ENCODE data around the gene FBXL19. TPM values are rescaled to one million over a fixed set of nuclear protein-coding genes. Genes with fewer than 3 reads are reported as not detected.

Gene FBXL19
- total and polyA plus RNA-seq, 2 of the 13 experiments (the other 11 are each of a cell fraction or from before 2014, with no cell fraction given) = 6.0 to 13.7 TPM

GRCh38 chr16:30996324-30996984 lies 73.1 kb downstream of the FBXL19 start (continued):
- no peak for TF ChIP-seq GABPA (IDR thresholded peaks at IDR 0.05; ENCODE audit: low read depth, low read length)
- peak; percentile 49 for TF ChIP-seq GABPA (CRISPR knock-in tag; IDR thresholded peaks at IDR 0.05; ENCODE audit: low read depth)
- peak; percentile 66 for TF ChIP-seq IKZF4 (CRISPR knock-in tag; IDR thresholded peaks at IDR 0.05; ENCODE audit: borderline replicate concordance, low read depth, not compliant biosample characterization)
- TF ChIP-seq JUNB (CRISPR knock-in tag; IDR thresholded peaks at IDR 0.05; ENCODE audit: borderline replicate concordance) = 0 out of 2 replicates have a peak, but pooled peaks have one; percentile 18
- TF ChIP-seq ARID3A (IDR thresholded peaks at IDR 0.05; ENCODE audit: low read depth, low read length) = 0 out of 2 replicates have a peak, but pooled peaks have one; percentile 36
- 0 out of 2 replicates have a peak, but pooled peaks have one; percentile 60 for TF ChIP-seq DNMT3B (CRISPR knock-in tag; conservative IDR thresholded peaks at IDR 0.05)
- TF ChIP-seq KDM2A (CRISPR knock-in tag; IDR thresholded peaks at IDR 0.05; ENCODE audit: borderline replicate concordance, low read depth) = peak; percentile 32; the same call in 1 of the 2 replicates
- peak; percentile 24; the same call in 1 of the 2 replicates for TF ChIP-seq MAZ (IDR thresholded peaks at IDR 0.05; ENCODE audit: borderline replicate concordance, low read depth, low read length)
- TF ChIP-seq MAZ (CRISPR knock-in tag; IDR thresholded peaks at IDR 0.05; ENCODE audit: low read depth) = 0 out of 2 replicates have a peak, but pooled peaks have one; percentile 25
- TF ChIP-seq ZNF3 (CRISPR knock-in tag; IDR thresholded peaks at IDR 0.05) = peak; percentile 98
- no peak for TF ChIP-seq FOXP1 (IDR thresholded peaks at IDR 0.05)
- TF ChIP-seq FOXP1 (CRISPR knock-in tag; IDR thresholded peaks at IDR 0.05) = no peak
- 0 out of 2 replicates have a peak, but pooled peaks have one; percentile 38 for TF ChIP-seq ZNF644 (CRISPR knock-in tag; IDR thresholded peaks at IDR 0.05; ENCODE audit: low read depth)
- no peak for TF ChIP-seq NCOA5 (CRISPR knock-in tag; IDR thresholded peaks at IDR 0.05)
- TF ChIP-seq SETDB1 (CRISPR knock-in tag; IDR thresholded peaks at IDR 0.05; ENCODE audit: borderline replicate concordance) = 0 out of 2 replicates have a peak, but pooled peaks have one; percentile 61
- TF ChIP-seq SALL1 (CRISPR knock-in tag; IDR thresholded peaks at IDR 0.05) = peak; percentile 74
- TF ChIP-seq SAP130 (CRISPR knock-in tag; IDR thresholded peaks at IDR 0.05; ENCODE audit: low read depth) = no peak; the same call in 1 of the 2 replicates
- TF ChIP-seq ZNF264 (CRISPR knock-in tag; IDR thresholded peaks at IDR 0.05) = peak; percentile 51; the same call in 1 of the 2 replicates
- peak; percentile 92 for TF ChIP-seq PATZ1 (CRISPR knock-in tag; IDR thresholded peaks at IDR 0.05)
- TF ChIP-seq ZNF331 (CRISPR knock-in tag; IDR thresholded peaks at IDR 0.05) = peak; percentile 11; the same call in 1 of the 2 replicates
- no peak for TF ChIP-seq CHCHD3 (CRISPR knock-in tag; IDR thresholded peaks at IDR 0.05)
- TF ChIP-seq ELF4 (CRISPR knock-in tag; IDR thresholded peaks at IDR 0.05; ENCODE audit: borderline replicate concordance) = no peak
- TF ChIP-seq HMG20B (CRISPR knock-in tag; conservative IDR thresholded peaks at IDR 0.05) = no peak
- peak; percentile 79; the same call in 1 of the 2 replicates for TF ChIP-seq NCOR1 (IDR thresholded peaks at IDR 0.05; ENCODE audit: borderline replicate concordance, low read length)
- TF ChIP-seq ZNF563 (CRISPR knock-in tag; IDR thresholded peaks at IDR 0.05) = no peak
- TF ChIP-seq FOXK2 (IDR thresholded peaks at IDR 0.05) = no peak
- TF ChIP-seq THYN1 (CRISPR knock-in tag; IDR thresholded peaks at IDR 0.05; ENCODE audit: borderline replicate concordance, low read depth) = no peak
- TF ChIP-seq KLF12 (CRISPR knock-in tag; IDR thresholded peaks at IDR 0.05; ENCODE audit: borderline replicate concordance) = peak; percentile 21; the same call in 1 of the 2 replicates
- TF ChIP-seq HOXA5 (CRISPR knock-in tag; IDR thresholded peaks at IDR 0.05) = peak; percentile 15; the same call in 1 of the 2 replicates
- TF ChIP-seq BCL6 (CRISPR knock-in tag; IDR thresholded peaks at IDR 0.05) = peak; percentile 42; the same call in 1 of the 2 replicates
- TF ChIP-seq ZNF557 (CRISPR knock-in tag; IDR thresholded peaks at IDR 0.05) = no peak

All from HepG2 (cell line).